Kidney (tissue), 14 donors: ENCODE measurements around the gene CLCN5. TPM values are rescaled to one million over a fixed set of nuclear protein-coding genes. Genes with fewer than 3 reads are reported as not detected.

ENCODE experiments used
- DNase-seq, 5 donors: peaks; one replicate each; pipeline ENCODE4 v3.0.0-alpha.2; 2013 to 2020
- FAIRE-seq: peaks from 2 replicates; lab custom pipeline; 2012; peaks lifted over from hg19 to GRCh38; lab: Jason Lieb, UNC
- H3K27ac ChIP-seq, 2 donors: one replicate each; pipeline ENCODE4 v1.7.0; 2013; ENCODE audit warnings: low read depth in 2 of 2, low read length in 2 of 2, inconsistent platforms in 1 of 2
- H3K27me3 ChIP-seq: one replicate; pipeline ENCODE4 v1.7.1; 2013; ENCODE audit warnings: low read length, inconsistent platforms; ENCODE audit not compliant: control insufficient read depth, insufficient read depth
- H3K36me3 ChIP-seq, 3 donors: one replicate each; pipeline versions ENCODE4 v1.7.0 to v1.7.1; 2013; ENCODE audit warnings: low read length in 3 of 3, control low read depth in 1 of 3, inconsistent platforms in 1 of 3; ENCODE audit not compliant: insufficient read depth in 3 of 3, control insufficient read depth in 2 of 3
- H3K4me1 ChIP-seq, 3 donors: one replicate each; pipeline versions ENCODE4 v1.7.0 to v1.7.1; 2013; ENCODE audit warnings: low read length in 3 of 3, inconsistent platforms in 1 of 3, low read depth in 1 of 3; ENCODE audit not compliant: control insufficient read depth in 2 of 3, insufficient read depth in 2 of 3
- H3K4me3 ChIP-seq, 3 donors: one replicate each; pipeline versions ENCODE4 v1.7.0 to v1.8.1; 2013; ENCODE audit warnings: low read length in 3 of 3, control low read depth in 1 of 3, inconsistent platforms in 1 of 3
- H3K9ac ChIP-seq, 3 donors: one replicate each; pipeline versions ENCODE4 v1.7.0 to v1.7.1; 2013; ENCODE audit warnings: low read length in 3 of 3, control low read depth in 1 of 3, inconsistent platforms in 1 of 3
- H3K9me3 ChIP-seq, 3 donors: one replicate each; pipeline versions ENCODE4 v1.7.0 to v1.7.1; 2013; ENCODE audit warnings: low read length in 3 of 3, control low read depth in 1 of 3, inconsistent platforms in 1 of 3; ENCODE audit not compliant: control insufficient read depth in 2 of 3, insufficient read depth in 1 of 3
- CTCF ChIP-seq: IDR thresholded peaks from 3 replicates; pipeline ENCODE4 v1.5.1; 2012; ENCODE audit warnings: mild to moderate bottlenecking, moderate library complexity, borderline replicate concordance; ENCODE audit not compliant: insufficient read depth; ENCODE audit errors: extremely low read depth
- intact Hi-C: fragments of 100-400 bp; cut with DNase I; formaldehyde crosslinking; loops from one replicate; pipeline ENCODE4 v1.11.1; 2022
- polyA plus RNA-seq: library from polyadenylated mRNA; stranded (reverse); fragments of 350-450 nt; fragmentation: Illumina TruSeq; extraction: RNeasy Lipid Tissue Mini Kit (QIAGEN cat#74804); gene quantifications from one replicate; pipeline ENCODE4 v1.2.3, GENCODE V29; 2014; ENCODE audit warnings: low read depth, low replicate concordance; ENCODE audit not compliant: insufficient read depth
- total RNA-seq: library from RNA; stranded (reverse); fragmentation: NEBNext Ultra II Directional; extraction: Animal tissue kit (Norgen Biotek cat#: 25700); gene quantifications from one replicate; pipeline ENCODE4 v1.2.1, GENCODE V29; 2021
- donor health status: control.
- donor health status: control.
- donor health status: control.
- donor health status: control.
- donor health status: control.
- donor health status: DM: yes; HTN: yes; CAD: no.
- donor health status: Normal renal cell carcinoma (clear cell type).

The CLCN5 gene
- total and polyA plus RNA-seq, 2 donors from 2014 or later = 21.1 to 29.7 TPM

GRCh38 chrX:50082741-50083140 is 160.3 kb downstream of the CLCN5 start:
- Histone ChIP-seq H3K9me3 (no peaks in the 10 kb centered on the region), H3K27ac (no peak overlapping the region), H3K4me1 (peaks cover 0 to 10% (median 4%) of the 10 kb centered on the region in 3 donors), H3K27me3 (no peaks in the 10 kb centered on the region), H3K36me3 (peaks cover 3 to 11% (median 3%) of the 10 kb centered on the region in 3 donors), H3K9ac (no peak overlapping the region), H3K4me3 (no peak overlapping the region)
- no peak for TF ChIP-seq CTCF
- intact Hi-C loops = no loop called here
- no peak for FAIRE-seq
- DNase-seq = no peak

GRCh38 chrX:50088645-50089044 is 166.2 kb downstream of the CLCN5 start:
- Histone ChIP-seq H3K9me3 (no peaks in the 10 kb centered on the region), H3K36me3 (peaks cover 3 to 23% (median 5%) of the 10 kb centered on the region in 3 donors), H3K27ac (no peak overlapping the region), H3K4me1 (peaks cover 0 to 10% (median 5%) of the 10 kb centered on the region in 3 donors), H3K27me3 (peaks cover 4% of the 10 kb centered on the region), H3K9ac (no peak overlapping the region), H3K4me3 (no peak overlapping the region)
- TF ChIP-seq CTCF = no peak
- DNase-seq (no peak), FAIRE-seq (no peak)
- intact Hi-C loops = no loop called here

GRCh38 chrX:50093625-50094024 is 171.2 kb downstream of the CLCN5 start:
- FAIRE-seq (peak; percentile 98), DNase-seq (peak in 3 of 5 donors; percentile 12 to 59 (median 56))
- Histone ChIP-seq H3K27ac (peak overlapping the region in 1 of 2 donors; percentile 28), H3K4me1 (peaks cover 0 to 21% (median 5%) of the 10 kb centered on the region in 3 donors), H3K9ac (no peak overlapping the region), H3K4me3 (no peak overlapping the region), H3K36me3 (peaks cover 0 to 8% (median 0%) of the 10 kb centered on the region in 3 donors), H3K9me3 (no peaks in the 10 kb centered on the region), H3K27me3 (peaks cover 4% of the 10 kb centered on the region)
- intact Hi-C loops = no loop called here
- TF ChIP-seq CTCF = no peak

- H3K36me3 ChIP-seq = peaks cover 0 to 4% (median 0%) of the 10 kb centered on the region in 3 donors
- H3K4me1 ChIP-seq = peaks cover 0 to 25% (median 5%) of the 10 kb centered on the region in 3 donors
- DNase-seq (no peak), FAIRE-seq (no peak)
- intact Hi-C loops = no loop called here
- H3K9ac ChIP-seq = no peak overlapping the region
- no peaks in the 10 kb centered on the region for H3K9me3 ChIP-seq
- TF ChIP-seq CTCF = no peak
- H3K4me3 ChIP-seq = no peak overlapping the region
- H3K27me3 ChIP-seq = no peaks in the 10 kb centered on the region
- no peak overlapping the region for H3K27ac ChIP-seq
Observed at GRCh38 chrX:50097071-50097470, 174.7 kb downstream of the CLCN5 start.
